Hepatic stellate cell (primary cell): ENCODE data around the gene WDR72.
"Not testable (repeated sequence)": the region's sequence is repeated elsewhere in the genome, so short reads cannot be mapped to it uniquely, and the experiment has no call there.

Experiments
- DNase-seq: peaks from one replicate; pipeline ENCODE4 v3.0.0; 2011; ENCODE audit warnings: low spot score

The WDR72 gene

DNA sequence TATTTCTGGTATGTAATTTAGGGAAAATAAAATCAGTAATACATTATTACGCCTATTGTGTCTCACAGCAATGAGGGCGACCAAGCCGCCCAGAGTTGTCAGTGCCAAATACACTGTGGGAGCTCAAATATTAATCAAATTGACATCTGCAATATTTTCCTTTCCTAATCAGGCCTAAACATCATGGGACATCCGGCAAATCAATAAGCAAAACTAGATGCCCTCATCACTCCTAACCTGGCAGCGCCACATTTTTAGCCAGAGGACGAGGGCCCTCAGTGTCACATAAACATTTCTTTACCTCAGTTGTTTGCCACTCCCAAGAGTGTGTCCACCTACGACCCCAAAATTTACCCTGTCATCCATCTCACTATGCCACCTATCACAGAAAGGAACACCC lies 64.1 kb downstream of the WDR72 start:
- no peak for DNase-seq

- no peak for DNase-seq
These were observed 65.0 kb downstream of the WDR72 start for GRCh38 chr15:53694476-53694874.

DNA sequence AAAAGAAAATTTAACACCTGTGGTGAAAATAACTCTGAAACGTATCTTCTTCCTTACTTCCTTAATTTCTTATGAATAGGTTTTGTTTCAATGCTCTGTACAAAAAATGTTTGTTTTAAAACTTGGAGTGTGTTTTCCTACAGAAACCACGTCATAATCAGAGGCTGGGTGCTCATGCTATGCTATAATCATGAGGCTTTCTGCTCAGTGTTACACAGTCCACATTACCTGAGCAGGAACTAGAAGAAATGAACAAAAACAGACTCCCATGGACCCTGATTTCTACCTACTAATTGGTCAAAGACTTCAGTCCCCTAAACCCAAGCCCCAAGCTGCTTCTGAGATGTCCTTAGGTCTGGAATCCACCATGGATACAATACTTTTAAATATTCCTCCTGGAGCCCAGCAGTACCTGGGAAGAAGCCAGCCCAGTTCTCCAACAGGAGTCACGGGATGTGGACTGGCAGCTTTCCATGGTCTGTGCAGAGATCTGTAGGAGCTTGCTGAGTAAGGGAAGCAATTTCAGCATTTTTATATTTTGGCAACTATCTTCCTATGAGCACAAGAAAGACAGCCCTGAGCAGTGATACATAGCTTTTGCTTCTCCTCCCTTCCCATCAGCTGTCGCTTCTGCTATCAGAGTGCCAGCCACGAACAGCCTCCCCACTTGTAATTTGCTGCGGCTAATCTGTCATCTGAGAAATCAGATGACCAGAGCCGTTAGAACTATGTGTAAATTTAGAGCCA lies 65.6 kb downstream of the WDR72 start:
- DNase-seq = no peak

DNA sequence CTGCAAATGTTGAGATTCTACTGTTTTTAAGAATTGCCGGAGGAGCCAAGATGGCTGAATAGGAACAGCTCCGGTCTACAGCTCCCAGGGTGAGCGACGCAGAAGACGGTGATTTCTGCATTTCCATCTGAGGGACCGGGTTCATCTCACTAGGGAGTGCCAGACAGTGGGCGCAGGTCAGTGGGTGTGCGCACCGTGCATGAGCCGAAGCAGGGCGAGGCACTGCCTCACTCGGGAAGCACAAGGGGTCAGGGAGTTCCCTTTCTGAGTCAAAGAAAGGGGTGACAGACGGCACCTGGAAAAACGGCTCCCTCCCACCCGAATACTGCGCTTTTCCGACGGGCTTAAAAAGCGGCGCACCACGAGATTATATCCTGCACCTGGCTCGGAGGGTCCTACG lies 75.3 kb downstream of the WDR72 start:
- DNase-seq = not testable (repeated sequence)

- no peak for DNase-seq
These were observed 78.4 kb downstream of the WDR72 start for GRCh38 chr15:53681056-53681455.

GRCh38 chr15:53675832-53676231 lies 83.6 kb downstream of the WDR72 start:
- no peak for DNase-seq

DNA sequence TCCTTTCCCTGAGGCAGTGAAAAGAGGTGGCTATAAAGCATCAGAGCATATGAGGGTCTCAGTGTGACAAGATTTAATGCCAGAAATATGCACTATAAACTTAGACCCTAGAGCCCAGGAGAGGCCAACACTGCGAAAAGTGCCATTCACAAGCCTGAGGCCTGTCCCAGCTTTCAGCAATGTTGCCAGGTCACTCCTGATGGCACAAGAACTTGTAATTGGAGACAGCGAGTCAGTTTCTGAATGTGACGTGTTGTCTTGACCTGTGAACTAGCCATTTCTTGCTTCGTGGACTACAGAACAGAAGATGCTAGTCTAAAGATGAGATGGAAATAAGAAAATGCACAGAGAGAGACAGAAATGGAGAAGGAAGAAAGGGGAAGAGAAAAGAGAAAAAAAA lies 87.9 kb downstream of the WDR72 start:
- no peak for DNase-seq

- no peak for DNase-seq
These were observed 88.8 kb downstream of the WDR72 start for GRCh38 chr15:53670701-53671100.

DNA sequence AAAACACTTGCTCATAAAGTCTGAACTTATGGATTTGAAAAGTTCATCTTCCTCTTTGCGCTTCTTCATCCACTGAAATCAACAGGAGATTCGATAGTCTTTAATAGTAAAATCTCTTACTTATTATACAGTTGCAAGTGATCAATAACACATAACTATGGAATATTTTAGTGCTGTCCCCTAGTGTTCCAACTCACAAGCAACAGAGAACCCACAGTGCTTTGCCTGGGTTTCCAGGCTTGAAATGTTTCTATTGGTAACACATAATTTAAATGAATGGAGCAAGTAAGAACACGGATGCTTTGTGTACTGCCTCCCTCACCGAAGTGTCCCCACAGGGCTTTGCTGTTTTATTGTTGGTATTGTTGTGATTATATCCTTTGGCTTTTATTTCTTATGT lies 93.5 kb downstream of the WDR72 start:
- DNase-seq = no peak

GRCh38 chr15:53658827-53659555 lies 100.5 kb downstream of the WDR72 start:
- no peak for DNase-seq

DNA sequence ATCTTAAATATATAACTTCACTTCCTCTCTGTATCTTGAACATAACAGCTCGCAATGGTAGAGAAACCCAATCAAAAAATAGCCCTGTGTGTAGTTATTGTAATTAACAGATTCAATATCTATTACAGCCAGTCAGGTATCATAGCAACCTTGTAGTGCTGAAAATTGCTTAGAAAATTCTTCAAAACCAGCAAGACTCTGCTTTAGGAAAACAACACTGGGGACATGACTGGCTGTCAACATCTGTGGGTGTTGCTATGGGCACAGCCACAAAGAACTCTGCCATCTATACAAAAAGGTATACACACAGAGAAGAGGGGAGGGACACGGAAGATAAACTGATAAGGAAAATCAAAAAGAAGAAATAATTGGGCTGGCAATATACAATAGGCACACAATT lies 101.2 kb downstream of the WDR72 start:
- DNase-seq = no peak

- no peak for DNase-seq
These were observed 110.5 kb downstream of the WDR72 start for GRCh38 chr15:53648934-53649333.

GRCh38 chr15:53644660-53645059 lies 114.8 kb downstream of the WDR72 start:
- DNase-seq = no peak

DNA sequence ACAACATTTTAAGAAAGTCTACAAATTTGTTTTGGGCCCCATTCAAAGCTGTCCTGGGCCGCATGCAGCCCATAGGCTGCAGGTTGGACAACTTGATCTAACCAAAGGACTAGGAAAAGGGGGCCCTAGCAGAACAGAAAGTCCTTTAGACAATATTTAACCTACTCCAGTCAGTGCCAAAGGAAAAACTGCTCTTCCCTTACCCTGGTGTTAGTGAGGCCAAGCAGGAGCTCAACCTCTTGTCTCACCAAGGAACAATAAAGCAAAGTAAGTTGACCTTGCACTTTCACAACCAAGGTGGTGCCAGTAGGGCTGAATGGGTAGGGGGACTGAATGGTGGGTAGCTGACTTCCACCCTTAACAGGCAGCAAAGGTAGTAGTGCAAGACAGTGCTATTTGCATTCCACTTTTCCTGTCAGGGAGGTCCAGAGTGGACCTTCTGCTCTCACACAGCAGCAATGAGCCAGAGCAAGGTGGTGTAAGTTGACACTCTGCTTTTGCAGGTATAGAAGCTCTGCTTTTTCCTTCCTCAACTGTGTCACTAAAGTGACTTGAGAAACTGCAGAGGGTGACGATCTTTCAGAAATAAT lies 124.9 kb downstream of the WDR72 start:
- no peak for DNase-seq

GRCh38 chr15:53627279-53627678 lies 132.2 kb downstream of the WDR72 start:
- DNase-seq = no peak

GRCh38 chr15:53625962-53626845 lies 133.3 kb downstream of the WDR72 start:
- DNase-seq = no peak

DNA sequence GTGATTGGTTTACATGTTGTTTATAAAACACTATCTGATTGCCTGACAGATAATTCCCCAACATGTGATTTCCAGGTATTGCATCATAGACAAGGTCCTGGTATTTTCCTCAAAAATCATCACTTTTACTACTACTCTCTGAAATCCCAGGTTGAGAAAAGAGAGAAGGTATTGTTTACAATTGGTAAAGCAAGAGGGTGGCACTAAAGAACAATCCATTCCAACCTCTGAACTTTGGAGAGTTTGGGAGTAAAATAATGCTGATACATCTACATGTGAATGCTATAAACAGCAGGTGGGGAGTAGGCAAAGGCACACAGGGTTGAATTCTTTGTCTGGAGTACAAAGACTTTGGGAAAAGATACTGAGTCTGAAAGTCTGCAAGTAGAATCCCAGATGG lies 134.2 kb downstream of the WDR72 start:
- DNase-seq = no peak

- DNase-seq = no peak
These were observed 141.0 kb downstream of the WDR72 start for GRCh38 chr15:53618461-53618860.

DNA sequence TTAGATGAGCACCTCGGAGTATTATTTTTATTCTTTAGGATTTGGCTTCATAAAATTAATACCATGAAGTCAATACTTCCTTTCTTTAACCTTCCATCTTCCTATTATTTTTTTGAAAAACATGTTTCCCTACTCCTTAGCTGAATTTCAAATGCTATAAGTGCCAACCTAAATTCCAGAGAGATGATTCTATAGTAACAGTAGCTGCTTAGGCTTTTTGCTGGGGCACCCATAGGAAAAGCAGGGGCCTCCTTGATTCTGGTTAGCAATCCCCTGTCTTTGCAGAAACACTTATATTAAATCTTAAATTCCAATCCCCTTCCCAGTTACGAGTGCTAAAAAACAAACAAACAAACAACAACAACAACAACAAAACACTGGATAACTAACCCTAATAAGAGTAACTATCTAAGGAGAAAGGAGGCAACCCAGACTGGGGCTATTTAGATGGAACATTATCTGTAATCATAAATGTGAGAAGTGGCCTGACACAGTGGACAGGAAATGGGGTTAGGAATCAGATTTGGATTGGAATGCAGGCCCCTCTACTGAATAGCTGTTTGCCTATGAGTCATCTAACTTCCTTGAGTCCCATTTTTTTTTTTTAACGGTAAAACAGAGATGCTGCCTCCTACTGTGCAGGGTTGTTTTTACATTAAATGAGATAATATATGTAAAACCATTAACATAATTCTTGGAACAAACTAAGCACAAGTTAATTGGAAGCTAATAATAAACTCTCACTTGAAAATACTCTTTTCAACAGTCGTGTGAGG lies 148.1 kb downstream of the WDR72 start:
- DNase-seq = no peak

DNA sequence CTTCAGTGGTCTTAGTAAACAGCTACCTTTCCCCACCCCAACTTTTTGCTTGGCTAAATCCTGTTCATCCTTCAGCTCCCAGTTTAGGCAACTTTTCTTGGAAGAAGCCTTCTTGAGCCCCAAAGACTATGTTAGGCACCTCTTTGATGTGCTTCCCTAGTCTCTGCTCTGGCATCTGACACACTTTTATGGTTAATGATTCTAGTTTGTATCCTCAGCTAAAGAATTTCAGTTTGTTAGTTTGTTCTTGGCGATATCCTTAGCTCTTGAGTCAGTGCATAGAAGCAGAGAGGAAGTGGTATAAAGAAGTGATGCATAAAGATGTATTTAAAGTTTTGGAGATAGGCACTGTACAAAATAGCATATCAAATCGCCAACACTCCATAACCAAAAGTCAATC lies 168.4 kb downstream of the WDR72 start:
- DNase-seq = no peak

DNA sequence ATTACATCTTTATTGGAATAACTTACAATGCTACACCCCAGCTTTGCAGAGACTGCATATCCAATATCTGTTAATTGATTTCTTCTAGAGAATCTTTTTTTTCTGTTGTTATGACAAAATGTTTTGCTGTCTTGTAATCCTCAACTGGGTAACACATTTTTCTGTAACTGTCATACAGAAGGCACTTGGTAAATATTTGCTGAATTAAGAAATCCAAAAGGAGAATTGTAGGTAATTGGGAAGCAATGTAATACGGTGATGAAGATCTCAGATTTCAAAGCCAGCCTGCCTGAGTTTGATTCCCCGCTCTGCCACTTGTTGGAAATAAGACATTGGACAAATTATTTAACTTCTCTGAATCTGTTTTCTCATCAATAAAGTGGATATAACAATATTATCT lies 169.1 kb downstream of the WDR72 start:
- DNase-seq = no peak
